ENCODE data around the gene SNPH.
A peak's percentile ranks its signal among the peaks of the same experiment; 100 is the strongest.

SNPH gene

GRCh38 chr20:1325173-1326030, 59.3 kb downstream of the SNPH start:
- peak; percentile 89 for FAIRE-seq

- no peak for FAIRE-seq
Measured at GRCh38 chr20:1326031-1326930, 60.2 kb downstream of the SNPH start.

GRCh38 chr20:1327241-1327653, 61.2 kb downstream of the SNPH start:
- no peak for FAIRE-seq

- FAIRE-seq: no peak
Measured at GRCh38 chr20:1327827-1328679, 62.0 kb downstream of the SNPH start.

- FAIRE-seq: no peak
Measured at GRCh38 chr20:1328680-1329330, 62.7 kb downstream of the SNPH start, which contains the start of gene SDCBP2. Gene SDCBP2 (minus strand): TSS chr20:1329139. CDS start chr20:1320416, 8,723 bp downstream.

GRCh38 chr20:1330075-1330830, 64.2 kb downstream of the SNPH start:
- FAIRE-seq: no peak

GRCh38 chr20:1331101-1331500, 65.0 kb downstream of the SNPH start:
- FAIRE-seq: no peak

- no peak for FAIRE-seq
Measured at GRCh38 chr20:1331801-1332453, 65.8 kb downstream of the SNPH start.

- no peak for FAIRE-seq
Measured at GRCh38 chr20:1332749-1333300, 66.7 kb downstream of the SNPH start.

- no peak for FAIRE-seq
Measured at GRCh38 chr20:1333462-1334369, 67.6 kb downstream of the SNPH start.

- FAIRE-seq: no peak
Measured at GRCh38 chr20:1334370-1334731, 68.3 kb downstream of the SNPH start.

GRCh38 chr20:1334761-1335160, 68.7 kb downstream of the SNPH start:
- no peak for FAIRE-seq

GRCh38 chr20:1335961-1336698, 70.0 kb downstream of the SNPH start:
- FAIRE-seq: no peak

- FAIRE-seq: no peak
Measured at GRCh38 chr20:1336699-1337367, 70.7 kb downstream of the SNPH start.

GRCh38 chr20:1337441-1337840, 71.3 kb downstream of the SNPH start:
- FAIRE-seq: no peak

GRCh38 chr20:1338096-1338495, 72.0 kb downstream of the SNPH start:
- FAIRE-seq: no peak

GRCh38 chr20:1338801-1339200, 72.7 kb downstream of the SNPH start:
- no peak for FAIRE-seq
